Activated CD8-positive, alpha-beta memory T cell treated with anti-CD3 and anti-CD28 coated beads, Interleukin-2, amount 10 ng/mL, durations not matched to agents 7 days and 5 days (primary cell): ENCODE measurements around the gene RABGAP1L. TPM values are rescaled to one million over a fixed set of nuclear protein-coding genes. Genes with fewer than 3 reads are reported as not detected.
"Not testable (repeated sequence)": the region's sequence is repeated elsewhere in the genome, so short reads cannot be mapped to it uniquely, and the experiment has no call there.

ENCODE experiments used
- ATAC-seq: fragments of 150-1000 bp; cut with Tn5 transposase; one replicate; pipeline ENCODE4 v1.10.0; 2021; ENCODE audit warnings: moderate library complexity
- CTCF ChIA-PET: fragments of 350-600 bp; sonication (Branson Sonifier 250); formaldehyde crosslinking; loops from one replicate; lab custom pipeline; 2021; ENCODE audit warnings: antibody characterized with exemption; lab: Charles Lee
- DNase-seq: peaks from one replicate; pipeline ENCODE4 v3.0.0-alpha.2; 2020
- H3K27ac Mint-ChIP-seq: one replicate; pipeline ENCODE4 v1.8.0; 2021; ENCODE audit warnings: mild to moderate bottlenecking, mixed read lengths
- H3K27me3 Mint-ChIP-seq: one replicate; pipeline ENCODE4 v1.8.0; 2021; ENCODE audit warnings: mixed read lengths
- H3K36me3 Mint-ChIP-seq: one replicate; pipeline ENCODE4 v1.8.0; 2021; ENCODE audit warnings: mild to moderate bottlenecking, mixed read lengths
- H3K4me1 Mint-ChIP-seq: one replicate; pipeline ENCODE4 v1.8.0; 2021; ENCODE audit warnings: mixed read lengths
- H3K4me3 Mint-ChIP-seq: one replicate; pipeline ENCODE4 v1.8.0; 2021; ENCODE audit warnings: mild to moderate bottlenecking, moderate library complexity, mixed read lengths
- H3K9me3 Mint-ChIP-seq: one replicate; pipeline ENCODE4 v1.8.0; 2022; ENCODE audit warnings: low read depth, mixed read lengths
- total RNA-seq, 2 experiments: library from RNA; stranded (reverse); gene quantifications; one replicate each; pipeline ENCODE4 v1.2.3, GENCODE V29; 2021

RABGAP1L gene
- total RNA-seq, 2 experiments from 2014 or later, result 60.5 to 83.5 TPM

GRCh38 chr1:174314433-174314832 lies 155.1 kb downstream of the RABGAP1L start:
- CTCF ChIA-PET, result no interaction called here
- Mint-ChIP-seq H3K9me3 (peaks cover 34% of the 10 kb centered on the region), H3K27me3 (no peaks in the 10 kb centered on the region), H3K4me1 (no peaks in the 10 kb centered on the region), H3K4me3 (no peak overlapping the region), H3K36me3 (peaks cover 75% of the 10 kb centered on the region), H3K27ac (no peak overlapping the region)
- DNase-seq, result no peak
- no peak for ATAC-seq

GRCh38 chr1:174315239-174315638 lies 155.9 kb downstream of the RABGAP1L start:
- CTCF ChIA-PET, result no interaction called here
- peaks cover 37% of the 10 kb centered on the region for H3K9me3 Mint-ChIP-seq
- H3K36me3 Mint-ChIP-seq, result peaks cover 76% of the 10 kb centered on the region
- no peaks in the 10 kb centered on the region for H3K4me1 Mint-ChIP-seq
- no peak overlapping the region for H3K4me3 Mint-ChIP-seq
- DNase-seq, result no peak
- H3K27ac Mint-ChIP-seq, result no peak overlapping the region
- no peaks in the 10 kb centered on the region for H3K27me3 Mint-ChIP-seq
- no peak for ATAC-seq

- Mint-ChIP-seq H3K36me3 (peaks cover 79% of the 10 kb centered on the region), H3K4me1 (peaks cover 15% of the 10 kb centered on the region), H3K9me3 (peaks cover 34% of the 10 kb centered on the region)
- H3K27ac Mint-ChIP-seq, CTCF ChIA-PET, DNase-seq, ATAC-seq, H3K27me3 Mint-ChIP-seq, H3K4me3 Mint-ChIP-seq: not testable (repeated sequence)
Measured at GRCh38 chr1:174320897-174321296, 161.6 kb downstream of the RABGAP1L start.

GRCh38 chr1:174322202-174322862 lies 163.0 kb downstream of the RABGAP1L start:
- Mint-ChIP-seq H3K4me3 (no peak overlapping the region), H3K9me3 (peaks cover 43% of the 10 kb centered on the region), H3K27me3 (no peaks in the 10 kb centered on the region), H3K36me3 (peaks cover 78% of the 10 kb centered on the region), H3K4me1 (peaks cover 15% of the 10 kb centered on the region), H3K27ac (no peak overlapping the region)
- CTCF ChIA-PET, result no interaction called here
- no peak for DNase-seq
- no peak for ATAC-seq

GRCh38 chr1:174324493-174324892 lies 165.2 kb downstream of the RABGAP1L start:
- Mint-ChIP-seq H3K36me3 (peaks cover 68% of the 10 kb centered on the region), H3K4me3 (no peak overlapping the region), H3K27ac (no peak overlapping the region), H3K4me1 (peaks cover 15% of the 10 kb centered on the region), H3K27me3 (no peaks in the 10 kb centered on the region), H3K9me3 (peaks cover 41% of the 10 kb centered on the region)
- ATAC-seq, result no peak
- DNase-seq, result no peak
- CTCF ChIA-PET, result no interaction called here

- H3K4me3 Mint-ChIP-seq, result no peak overlapping the region
- no peak for ATAC-seq
- H3K4me1 Mint-ChIP-seq, result peaks cover 15% of the 10 kb centered on the region
- no peaks in the 10 kb centered on the region for H3K27me3 Mint-ChIP-seq
- peaks cover 36% of the 10 kb centered on the region for H3K9me3 Mint-ChIP-seq
- no peak for DNase-seq
- peak overlapping the region; percentile 9 for H3K27ac Mint-ChIP-seq
- CTCF ChIA-PET, result no interaction called here
- H3K36me3 Mint-ChIP-seq, result peaks cover 63% of the 10 kb centered on the region
Measured at GRCh38 chr1:174324939-174325338, 165.6 kb downstream of the RABGAP1L start.

GRCh38 chr1:174326278-174326677 lies 167.0 kb downstream of the RABGAP1L start:
- no peaks in the 10 kb centered on the region for H3K27me3 Mint-ChIP-seq

GRCh38 chr1:174333437-174333836 lies 174.1 kb downstream of the RABGAP1L start:
- peaks cover 2% of the 10 kb centered on the region for H3K9me3 Mint-ChIP-seq
- CTCF ChIA-PET, result no interaction called here
- H3K36me3 Mint-ChIP-seq, result peaks cover 5% of the 10 kb centered on the region
- no peak overlapping the region for H3K4me3 Mint-ChIP-seq
- no peak for DNase-seq
- H3K4me1 Mint-ChIP-seq, result no peaks in the 10 kb centered on the region
- no peaks in the 10 kb centered on the region for H3K27me3 Mint-ChIP-seq
- no peak overlapping the region for H3K27ac Mint-ChIP-seq
- no peak for ATAC-seq

More at GRCh38 chr1:174326278-174326677, 167.0 kb downstream of the RABGAP1L start:
- DNase-seq, result no peak
- CTCF ChIA-PET, result no interaction called here
- Mint-ChIP-seq H3K4me1 (peaks cover 15% of the 10 kb centered on the region), H3K9me3 (peaks cover 27% of the 10 kb centered on the region), H3K27ac (no peak overlapping the region), H3K4me3 (no peak overlapping the region), H3K36me3 (peaks cover 50% of the 10 kb centered on the region)
- no peak for ATAC-seq

GRCh38 chr1:174337000-174337681 lies 177.8 kb downstream of the RABGAP1L start:
- Mint-ChIP-seq H3K27ac (peak overlapping the region; percentile 34), H3K4me3 (no peak overlapping the region), H3K9me3 (peaks cover 7% of the 10 kb centered on the region), H3K4me1 (no peaks in the 10 kb centered on the region), H3K36me3 (peaks cover 10% of the 10 kb centered on the region), H3K27me3 (no peaks in the 10 kb centered on the region)
- ATAC-seq (no peak), DNase-seq (no peak)
- CTCF ChIA-PET, result no interaction called here

GRCh38 chr1:174340404-174340803 lies 181.1 kb downstream of the RABGAP1L start:
- H3K4me1 Mint-ChIP-seq, ATAC-seq, DNase-seq, H3K27ac Mint-ChIP-seq, H3K9me3 Mint-ChIP-seq, CTCF ChIA-PET, H3K4me3 Mint-ChIP-seq, H3K36me3 Mint-ChIP-seq, H3K27me3 Mint-ChIP-seq: not testable (repeated sequence)

GRCh38 chr1:174344162-174344561 lies 184.8 kb downstream of the RABGAP1L start:
- ATAC-seq, result no peak
- H3K4me1 Mint-ChIP-seq, result peaks cover 4% of the 10 kb centered on the region
- H3K36me3 Mint-ChIP-seq, result peaks cover 26% of the 10 kb centered on the region
- no peak overlapping the region for H3K4me3 Mint-ChIP-seq
- H3K27me3 Mint-ChIP-seq, result no peaks in the 10 kb centered on the region
- H3K27ac Mint-ChIP-seq, result no peak overlapping the region
- DNase-seq, result no peak
- H3K9me3 Mint-ChIP-seq, result peaks cover 18% of the 10 kb centered on the region
- CTCF ChIA-PET, result interaction anchor here (0.8 kb wide), 1 partner anchor 10 kb away, joined by 3 read pairs; no protein-coding TSS in a partner anchor

GRCh38 chr1:174352117-174352516 lies 192.8 kb downstream of the RABGAP1L start:
- peaks cover 10% of the 10 kb centered on the region for H3K9me3 Mint-ChIP-seq
- H3K4me1 Mint-ChIP-seq, result no peaks in the 10 kb centered on the region
- ATAC-seq, result no peak
- CTCF ChIA-PET, result no interaction called here
- no peak overlapping the region for H3K27ac Mint-ChIP-seq
- H3K36me3 Mint-ChIP-seq, result peaks cover 22% of the 10 kb centered on the region
- no peaks in the 10 kb centered on the region for H3K27me3 Mint-ChIP-seq
- DNase-seq, result no peak
- no peak overlapping the region for H3K4me3 Mint-ChIP-seq

- no peak for ATAC-seq
- H3K4me3 Mint-ChIP-seq, result no peak overlapping the region
- CTCF ChIA-PET, result no interaction called here
Measured at GRCh38 chr1:174352883-174353608, 193.7 kb downstream of the RABGAP1L start.

More at GRCh38 chr1:174352883-174353608, 193.7 kb downstream of the RABGAP1L start:
- Mint-ChIP-seq H3K27ac (no peak overlapping the region), H3K9me3 (peaks cover 5% of the 10 kb centered on the region), H3K27me3 (no peaks in the 10 kb centered on the region), H3K36me3 (peaks cover 16% of the 10 kb centered on the region), H3K4me1 (no peaks in the 10 kb centered on the region)
- DNase-seq, result no peak
